Cardiac muscle cell (in vitro differentiated cells and primary cell): ENCODE data around the gene EMX2. TPM values are rescaled to one million over a fixed set of nuclear protein-coding genes. Genes with fewer than 3 reads are reported as not detected.

Source experiments
- DNase-seq, 2 donors: peaks; one replicate each; pipeline versions ENCODE4 v3.0.0 to v3.0.0-alpha.2; 2010 to 2017; ENCODE audit warnings: low read depth in 1 of 2, low spot score in 1 of 2
- H3K27ac ChIP-seq: fragments of 200-600 bp; sonication (generic); 2 replicates; pipeline ENCODE4 v1.5.1; 2016
- H3K27me3 ChIP-seq: fragments of 200-600 bp; sonication (generic); 2 replicates; pipeline ENCODE4 v1.6.0; 2016; ENCODE audit warnings: control low read depth
- H3K36me3 ChIP-seq: fragments of 200-600 bp; sonication (generic); 2 replicates; pipeline ENCODE4 v1.5.1; 2016; ENCODE audit warnings: control low read depth
- H3K4me1 ChIP-seq: fragments of 200-600 bp; sonication (generic); 2 replicates; pipeline ENCODE4 v1.8.1; 2017; ENCODE audit warnings: low read depth, mild to moderate bottlenecking, mixed run types
- H3K4me3 ChIP-seq: fragments of 200-600 bp; sonication (generic); 2 replicates; pipeline ENCODE4 v1.5.1; 2016; ENCODE audit warnings: mild to moderate bottlenecking
- H3K9me3 ChIP-seq: fragments of 200-600 bp; sonication (generic); 2 replicates; pipeline ENCODE4 v1.5.1; 2017; ENCODE audit warnings: low read depth, mild to moderate bottlenecking, control low read depth
- CTCF ChIP-seq: IDR thresholded peaks from 2 replicates; pipeline ENCODE4 v1.5.1; 2012; ENCODE audit warnings: low read depth, mild to moderate bottlenecking, low read length
- polyA plus RNA-seq: library from polyadenylated mRNA; unstranded; fragments of >200 nt; fragmentation: Nextera tagmentation; extraction: Ambion mirVana; gene quantifications from 2 replicates; pipeline ENCODE4 v1.2.1, GENCODE V29; 2016
- total RNA-seq: library from RNA; depleted of rRNA; stranded (reverse); fragments of >200 nt; gene quantifications from 2 replicates; pipeline ENCODE4 v1.2.3, GENCODE V29; 2016

Gene EMX2
- total and polyA plus RNA-seq, 2 experiments from 2014 or later, result not detected

GRCh38 chr10:117544004-117544701, 1.6 kb downstream of the EMX2 start:
- DNase-seq, result no peak
- Histone ChIP-seq H3K4me1 (peaks cover 5% of the 10 kb centered on the region), H3K4me3 (no peak overlapping the region), H3K27me3 (peaks cover 100% of the 10 kb centered on the region), H3K9me3 (no peaks in the 10 kb centered on the region), H3K36me3 (no peaks in the 10 kb centered on the region), H3K27ac (no peak overlapping the region)
- TF ChIP-seq CTCF, result no peak

- H3K4me1 ChIP-seq, result peaks cover 5% of the 10 kb centered on the region
- no peak for DNase-seq
- TF ChIP-seq CTCF, result no peak
These were observed 2.2 kb downstream of the EMX2 start for GRCh38 chr10:117544711-117545140.

DNA sequence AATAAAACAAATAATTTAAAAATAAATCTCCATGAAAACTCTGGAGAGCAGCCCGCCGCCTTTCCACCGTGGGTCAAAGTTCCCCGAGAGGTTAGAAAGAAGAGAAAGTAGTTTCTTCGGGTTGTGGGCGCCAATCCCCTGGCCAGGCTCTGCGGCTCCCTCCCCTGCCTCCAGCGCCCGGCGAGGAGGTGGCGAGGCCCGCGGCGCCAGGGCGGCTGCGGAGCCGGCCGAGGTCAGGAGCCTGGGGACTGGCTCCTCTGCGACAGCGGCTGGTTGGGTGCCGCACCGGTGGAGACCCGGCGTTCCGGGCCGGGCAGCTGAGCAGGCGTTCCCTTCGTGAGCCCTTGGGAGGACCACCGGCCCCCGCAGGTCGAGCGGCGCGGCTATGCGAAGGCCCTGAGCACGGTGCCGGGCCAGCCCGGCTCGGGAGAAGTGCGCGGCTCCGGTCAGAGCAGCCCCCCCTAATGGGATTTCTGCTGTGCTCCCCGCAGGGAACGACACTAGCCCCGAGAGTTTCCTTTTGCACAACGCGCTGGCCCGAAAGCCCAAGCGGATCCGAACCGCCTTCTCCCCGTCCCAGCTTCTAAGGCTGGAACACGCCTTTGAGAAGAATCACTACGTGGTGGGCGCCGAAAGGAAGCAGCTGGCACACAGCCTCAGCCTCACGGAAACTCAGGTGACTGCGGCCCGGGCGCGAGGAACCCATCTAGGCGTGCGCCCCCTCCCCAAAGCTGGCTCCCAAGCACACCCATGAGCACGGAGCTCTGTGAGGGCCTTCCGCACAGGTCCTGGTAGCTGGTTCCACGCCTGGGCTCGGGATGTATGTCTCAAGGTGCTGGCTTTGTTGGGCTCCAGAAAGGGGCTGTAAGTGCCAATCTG, 2.8 kb downstream of the EMX2 start:
- TF ChIP-seq CTCF, result no peak
- no peak for DNase-seq

More at GRCh38 chr10:117544711-117545140, 2.2 kb downstream of the EMX2 start:
- H3K9me3 ChIP-seq, result no peaks in the 10 kb centered on the region
- no peak overlapping the region for H3K4me3 ChIP-seq
- H3K27me3 ChIP-seq, result peaks cover 100% of the 10 kb centered on the region
- no peaks in the 10 kb centered on the region for H3K36me3 ChIP-seq
- H3K27ac ChIP-seq, result no peak overlapping the region

GRCh38 chr10:117546020-117546580, 3.6 kb downstream of the EMX2 start:
- peaks cover 5% of the 10 kb centered on the region for H3K4me1 ChIP-seq

More for the DNA sequence above, 2.8 kb downstream of the EMX2 start:
- H3K27ac ChIP-seq, result no peak overlapping the region
- H3K9me3 ChIP-seq, result no peaks in the 10 kb centered on the region
- H3K4me1 ChIP-seq, result peaks cover 5% of the 10 kb centered on the region
- H3K27me3 ChIP-seq, result peaks cover 100% of the 10 kb centered on the region
- H3K4me3 ChIP-seq, result no peak overlapping the region
- no peaks in the 10 kb centered on the region for H3K36me3 ChIP-seq

More at GRCh38 chr10:117546020-117546580, 3.6 kb downstream of the EMX2 start:
- Histone ChIP-seq H3K9me3 (no peaks in the 10 kb centered on the region), H3K27me3 (peaks cover 100% of the 10 kb centered on the region), H3K4me3 (no peak overlapping the region), H3K27ac (no peak overlapping the region), H3K36me3 (no peaks in the 10 kb centered on the region)
- DNase-seq, result no peak
- TF ChIP-seq CTCF, result no peak
